GM12878 (cell line): ENCODE results near the gene MORC3. TPM values are rescaled to one million over a fixed set of nuclear protein-coding genes. Genes with fewer than 3 reads are reported as not detected.

ENCODE experiments used
- ATAC-seq: fragments of 200-7000 bp; cut with Tn5 transposase; 3 replicates; pipeline ENCODE4 v1.9.1; 2020; ENCODE audit warnings: mild to moderate bottlenecking, moderate library complexity
- BruUV-seq: library from RNA; stranded (reverse); fragments of 400-500 nt; replicated peaks from 2 replicates; lab custom pipeline; 2021; lab: Mats Ljungman, UMichigan
- CTCF ChIA-PET: fragments of 300-600 bp; sonication (Branson Sonifier 250); formaldehyde crosslinking; extraction: SDS; loops from one replicate; lab custom pipeline; 2021; ENCODE audit warnings: inconsistent platforms; lab: Yijun Ruan, JAX
- POLR2A ChIA-PET: fragments of 350-600 bp; formaldehyde crosslinking; extraction: SDS; loops from one replicate; lab custom pipeline; 2021; ENCODE audit warnings: inconsistent platforms; lab: Charles Lee
- RAD21 ChIA-PET: fragments of 300-600 bp; sonication (Branson Sonifier 250); formaldehyde crosslinking; loops from one replicate; lab custom pipeline; 2023; ENCODE audit warnings: antibody characterized with exemption; ENCODE audit not compliant: unreplicated experiment; lab: Charles Lee
- SMC1A ChIA-PET: fragments of 300-600 bp; sonication (Branson Sonifier 250); formaldehyde crosslinking; loops from one replicate; lab custom pipeline; 2023; ENCODE audit not compliant: unreplicated experiment, uncharacterized antibody; lab: Charles Lee
- DNase-seq: peaks from one replicate; pipeline ENCODE4 v3.0.0-alpha.2; 2011; ENCODE audit warnings: low read depth, low spot score
- FAIRE-seq: peaks from 3 replicates; lab custom pipeline; 2011; peaks lifted over from hg19 to GRCh38; lab: Jason Lieb, UNC
- H2AFZ ChIP-seq: 2 replicates; pipeline ENCODE4 v1.6.0; 2011; ENCODE audit warnings: low read depth, low read length, control low read depth; ENCODE audit not compliant: control insufficient read depth
- H3K27ac ChIP-seq: 2 replicates; pipeline ENCODE4 v1.5.1; 2011; ENCODE audit warnings: control low read depth; ENCODE audit not compliant: control insufficient read depth, insufficient read depth
- H3K27me3 ChIP-seq, 2 experiments: replicated peaks in 1 of 2; 2 replicates each; pipeline versions ENCODE4 v1.6.0 to v1.6.1; 2011; ENCODE audit warnings: low read length in 1 of 2; ENCODE audit not compliant: control insufficient read depth in 2 of 2, insufficient read depth in 2 of 2
- H3K36me3 ChIP-seq, 2 experiments: 2 replicates each; pipeline ENCODE4 v1.5.1; 2011; ENCODE audit warnings: low read length in 1 of 2; ENCODE audit not compliant: control insufficient read depth in 2 of 2, insufficient read depth in 2 of 2
- H3K4me1 ChIP-seq: 2 replicates; pipeline ENCODE4 v1.6.1; 2011; ENCODE audit warnings: mild to moderate bottlenecking, low read length, moderate library complexity, mixed read lengths; ENCODE audit not compliant: control insufficient read depth, insufficient read depth
- H3K4me2 ChIP-seq: 2 replicates; pipeline ENCODE4 v1.6.0; 2011; ENCODE audit warnings: control low read depth; ENCODE audit not compliant: control insufficient read depth, insufficient read depth
- H3K4me3 ChIP-seq: fragments of 200-600 bp; sonication (generic); 2 replicates; pipeline ENCODE4 v1.5.1; 2016
- H3K79me2 ChIP-seq: 2 replicates; pipeline ENCODE4 v1.6.0; 2011; ENCODE audit warnings: low read length; ENCODE audit not compliant: control insufficient read depth, insufficient read depth
- H3K9ac ChIP-seq: 2 replicates; pipeline ENCODE4 v1.8.0; 2011; ENCODE audit warnings: low read length, control low read depth, mixed read lengths; ENCODE audit not compliant: control insufficient read depth, insufficient read depth
- H3K9me3 ChIP-seq: replicated peaks from 3 replicates; pipeline ENCODE4 v1.5.1; 2011; ENCODE audit warnings: mild to moderate bottlenecking, low read length; ENCODE audit not compliant: control insufficient read depth, insufficient read depth
- H4K20me1 ChIP-seq: 2 replicates; pipeline ENCODE4 v1.6.0; 2011; ENCODE audit not compliant: control insufficient read depth, insufficient read depth
- BHLHE40 ChIP-seq, 2 experiments: fragments of 450-650 bp in 1 of 2; IDR thresholded peaks; 2 replicates each; pipeline ENCODE4 v1.6.1; 2011 to 2017; ENCODE audit warnings: low read depth in 2 of 2, borderline replicate concordance in 1 of 2, improper control_type of control experiment in 1 of 2, low read length in 1 of 2, mild to moderate bottlenecking in 1 of 2
- BRCA1 ChIP-seq: IDR thresholded peaks from 2 replicates; pipeline ENCODE4 v1.6.1; 2011; ENCODE audit warnings: low read depth, low read length, improper control_type of control experiment
- CTCF ChIP-seq, 3 experiments: IDR thresholded peaks in 2 of 3; conservative IDR thresholded peaks in 1 of 3; 2 replicates each; pipeline ENCODE4 v1.5.1; 2011; ENCODE audit warnings: low read depth in 3 of 3, low read length in 3 of 3, mild to moderate bottlenecking in 3 of 3, control low read depth in 2 of 3, moderate library complexity in 2 of 3, inconsistent platforms in 1 of 3, mixed read lengths in 1 of 3; ENCODE audit not compliant: control insufficient read depth in 2 of 3, insufficient read depth in 1 of 3; ENCODE audit errors: extremely low read depth in 1 of 3
- E4F1 ChIP-seq: fragments of 450-650 bp; IDR thresholded peaks from 2 replicates; pipeline ENCODE4 v1.6.1; 2018; ENCODE audit warnings: borderline replicate concordance, mild to moderate bottlenecking; ENCODE audit not compliant: partially characterized antibody
- EGR1 ChIP-seq, 2 experiments: IDR thresholded peaks; 1 replicate in 1 of 2; 2 replicates in 1 of 2; pipeline ENCODE4 v1.6.1; 2011 to 2012; ENCODE audit warnings: low read depth in 2 of 2, low read length in 2 of 2, borderline replicate concordance in 1 of 2, mild to moderate bottlenecking in 1 of 2, moderate library complexity in 1 of 2
- IRF5 ChIP-seq: fragments of 450-650 bp; IDR thresholded peaks from 2 replicates; pipeline ENCODE4 v1.6.1; 2017; ENCODE audit warnings: borderline replicate concordance
- NFYB ChIP-seq: IDR thresholded peaks from 2 replicates; pipeline ENCODE4 v1.6.1; 2011; ENCODE audit warnings: low read depth, mild to moderate bottlenecking, low read length, improper control_type of control experiment, moderate library complexity; ENCODE audit not compliant: insufficient read depth
- RFX5 ChIP-seq: IDR thresholded peaks from 2 replicates; pipeline ENCODE4 v1.6.1; 2011; ENCODE audit warnings: low read depth, low read length, improper control_type of control experiment
- SMARCA5 ChIP-seq: fragments of 450-650 bp; IDR thresholded peaks from 2 replicates; pipeline ENCODE4 v1.6.1; 2017; ENCODE audit warnings: mild to moderate bottlenecking
- SUZ12 ChIP-seq: fragments of 200-600 bp; sonication (generic); IDR thresholded peaks from one replicate; pipeline ENCODE4 v1.6.1; 2018; ENCODE audit warnings: antibody characterized with exemption, mild to moderate bottlenecking; ENCODE audit not compliant: unreplicated experiment
- ZBTB40 ChIP-seq: fragments of 450-650 bp; IDR thresholded peaks from 2 replicates; pipeline ENCODE4 v1.6.1; 2016; ENCODE audit warnings: mild to moderate bottlenecking, moderate library complexity, borderline replicate concordance
- WGBS: methylation state at CpG from one replicate; pipeline ENCODE4 v1.1.6; 2016; ENCODE audit warnings: low lambda C conversion rate; ENCODE audit not compliant: insufficient replicate concordance, insufficient coverage; ENCODE audit errors: missing lambda C conversion rate; 5-methylcytosine and 5-hydroxymethylcytosine counted together
- in situ Hi-C: fragments of 300-500 bp; cut with MboI; formaldehyde crosslinking; loops from 9 replicates; pipeline ENCODE4 v1.14.3; 2018; ENCODE audit warnings: mixed read lengths
- intact Hi-C: fragments of 100-400 bp; cut with micrococcal nuclease; formaldehyde crosslinking; loops from one replicate; pipeline ENCODE4 v1.14.2; 2022; ENCODE audit not compliant: unreplicated experiment
- polyA plus RNA-seq, 11 experiments: library from polyadenylated mRNA; depleted of rRNA in 4 of 11; unstranded in 6 of 11; stranded (reverse) in 5 of 11; fragments of >200 nt; fragmentation: Nextera tagmentation in 4 of 11; fragmentation: Illumina TruSeq in 1 of 11; extraction: Ambion mirVana in 4 of 11; extraction: Trizol in 1 of 11; gene quantifications; 1 replicate in 1 of 11; 2 replicates in 10 of 11; pipeline versions ENCODE4 v1.2.1 to v1.2.3, GENCODE V29; 2011 to 2016; ENCODE audit warnings: inconsistent platforms in 2 of 11, missing spikeins in 2 of 11, low read depth in 1 of 11
- total RNA-seq, 4 experiments: library from RNA; depleted of rRNA in 3 of 4; stranded (reverse); fragments of >200 nt in 3 of 4; fragmentation: Illumina TruSeq in 1 of 4; extraction: Trizol in 1 of 4; gene quantifications; 2 replicates each; pipeline versions ENCODE4 v1.2.1 to v1.2.3, GENCODE V29; 2013 to 2021

Gene MORC3
- total and polyA plus RNA-seq, 10 of the 15 experiments (the other 5 are each of a cell fraction or from before 2014, with no cell fraction given) = 5.5 to 29.9 (median 16.3) TPM

GRCh38 chr21:36354918-36355680 lies 35.1 kb downstream of the MORC3 start (continued):
- TF ChIP-seq E4F1 = no peak
- no peak for TF ChIP-seq RFX5

- no peak for FAIRE-seq
- intact Hi-C loops = no loop called here
- no TSS peak for BruUV-seq
- no peak for ATAC-seq
- SMC1A ChIA-PET = no interaction called here
- Histone ChIP-seq H3K27me3 (no peaks in the 10 kb centered on the region), H3K4me3 (no peak overlapping the region), H3K9ac (no peak overlapping the region), H3K4me1 (no peaks in the 10 kb centered on the region), H3K4me2 (no peak overlapping the region), H3K27ac (no peak overlapping the region), H4K20me1 (no peaks in the 10 kb centered on the region), H2AFZ (no peak overlapping the region), H3K36me3 (peaks cover 3 to 16% of the 10 kb centered on the region in 2 experiments; a peak in 3 of 4 replicates), H3K79me2 (no peaks in the 10 kb centered on the region), H3K9me3 (no peaks in the 10 kb centered on the region)
- in situ Hi-C loops = no loop called here
- POLR2A ChIA-PET = no interaction called here
- no peak for DNase-seq
- RAD21 ChIA-PET = no interaction called here
- WGBS = 66% methylated on average over 2 of the region's 2 CpGs
- CTCF ChIA-PET = no interaction called here
- TF ChIP-seq BRCA1 (no peak), IRF5 (no peak), BHLHE40 (IDR thresholded peaks at IDR 0.05; ENCODE audit: borderline replicate concordance in 1 of 2, low read depth in 2 of 2, low read length in 1 of 2) (no peak), EGR1 (IDR thresholded peaks at IDR 0.05; ENCODE audit: borderline replicate concordance in 1 of 2, low read depth in 2 of 2, low read length in 2 of 2) (no peak), SMARCA5 (no peak), ZBTB40 (no peak), CTCF (IDR thresholded peaks at IDR 0.05 in 2 of 3, conservative IDR thresholded peaks at IDR 0.05 in 1 of 3; ENCODE audit: control insufficient read depth in 2 of 3, extremely low read depth in 1 of 3, insufficient read depth in 1 of 3, low read depth in 3 of 3, low read length in 3 of 3) (no peak), NFYB (no peak), SUZ12 (no peak)
Measured at GRCh38 chr21:36355868-36356267, 35.9 kb downstream of the MORC3 start.
